HG02973 (cell line): Measurements from ENCODE around the gene ADAMTS3.

Experiments used
- ATAC-seq: cut with Tn5 transposase; IDR thresholded peaks from one replicate; pipeline ENCODE4 v1.9.1; 2021; ENCODE audit warnings: moderate library complexity; ENCODE audit not compliant: unreplicated experiment

Gene ADAMTS3

DNA sequence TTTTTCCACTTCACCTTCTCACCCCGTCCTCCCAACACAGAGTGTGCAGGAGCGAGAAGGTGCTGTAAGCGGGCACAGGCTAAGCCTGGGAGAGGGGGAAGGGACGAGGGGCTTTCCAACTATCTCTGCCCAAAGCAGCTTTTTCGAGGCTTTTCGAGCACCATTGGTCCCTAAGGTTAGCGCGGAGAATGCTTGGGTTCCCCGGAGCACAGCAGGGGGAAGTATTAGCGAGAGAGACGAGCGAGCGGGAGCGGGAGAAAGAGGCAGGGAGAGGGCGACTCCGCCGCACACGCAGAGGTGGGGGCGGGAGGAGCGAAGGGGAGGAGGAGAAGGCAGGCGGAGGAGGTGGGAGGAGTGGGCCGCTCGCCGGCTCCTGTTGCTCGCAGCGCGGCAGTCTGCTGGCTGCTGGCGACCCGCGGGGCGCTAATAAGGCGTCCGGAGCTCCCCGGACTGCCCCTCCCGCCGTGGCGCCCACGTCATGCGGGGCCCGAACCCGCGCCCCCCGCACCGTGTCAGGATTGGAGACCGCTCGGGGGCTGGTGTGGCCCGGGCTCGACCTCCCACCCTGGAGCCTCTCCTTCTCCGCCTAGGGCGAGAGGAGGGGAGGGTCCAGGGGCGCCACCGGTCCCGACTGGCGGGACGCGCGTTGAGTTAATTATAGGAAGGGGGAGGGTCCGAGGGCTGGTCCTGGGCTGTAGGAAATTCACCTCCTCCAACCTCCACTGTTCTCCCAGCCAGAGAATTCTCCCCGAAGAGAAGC lies at the start of gene ADAMTS3:
TSS of gene ADAMTS3 (minus strand) at position 263 of the 760 bp plus-strand sequence. CDS start 459 bp downstream, outside the sequence.
- no peak for ATAC-seq

DNA sequence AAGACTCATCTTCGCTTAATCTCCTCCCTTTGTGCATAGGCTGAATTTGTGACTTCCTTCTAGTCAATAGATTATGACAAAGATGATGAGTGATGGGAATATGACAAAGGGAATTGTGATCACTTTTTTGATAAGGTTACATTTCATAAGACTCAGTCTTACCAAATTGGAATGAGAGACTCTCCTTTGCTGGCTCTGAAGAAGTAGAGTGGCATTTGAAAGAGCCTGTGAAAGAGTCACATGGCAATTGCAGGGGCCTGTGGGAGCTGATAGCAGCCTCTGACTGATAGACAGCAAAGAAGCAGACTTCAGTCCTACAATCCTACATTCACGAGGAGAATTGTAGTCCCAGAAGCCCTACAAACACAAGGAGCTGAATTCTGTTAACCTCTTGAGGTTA lies 44.9 kb upstream of the ADAMTS3 start:
- no peak for ATAC-seq

DNA sequence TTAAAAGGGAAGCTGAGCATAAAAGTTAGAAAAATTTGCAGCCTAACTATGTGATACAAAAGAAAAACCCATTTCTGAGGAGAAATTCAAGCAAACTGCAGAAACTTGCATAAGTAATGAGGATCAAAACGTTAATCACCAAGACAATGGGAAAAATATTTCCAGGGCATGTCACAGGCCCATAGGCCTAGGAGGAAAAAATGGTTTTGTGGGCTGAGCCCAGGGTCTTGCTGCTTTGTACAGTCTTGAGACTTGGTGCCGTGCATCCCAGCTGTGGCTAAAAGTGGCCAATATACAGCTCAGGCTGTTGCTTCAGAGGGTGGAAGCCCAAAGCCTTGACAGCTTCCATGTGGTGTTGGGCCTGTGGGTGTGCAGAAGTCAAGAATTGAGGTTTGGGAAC lies 37.7 kb upstream of the ADAMTS3 start:
- no peak for ATAC-seq

DNA sequence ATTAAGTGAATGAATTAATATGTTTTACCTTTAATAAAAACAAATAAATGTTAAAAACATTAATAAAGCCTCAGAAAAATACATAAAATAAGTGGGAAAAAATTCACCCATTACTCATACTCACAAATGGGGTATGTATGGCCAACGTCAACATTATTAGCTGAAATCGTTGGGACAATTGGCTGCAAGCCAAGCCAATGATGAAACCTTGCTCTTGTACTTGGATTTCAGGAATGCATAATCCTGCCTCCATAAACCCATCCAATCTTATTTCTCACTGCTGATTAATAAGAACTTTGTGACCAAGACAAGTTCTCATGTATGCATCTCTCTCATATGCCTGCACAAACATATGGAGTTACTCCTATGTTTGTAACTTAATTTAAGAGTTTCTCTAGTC lies 35.3 kb upstream of the ADAMTS3 start:
- no peak for ATAC-seq

DNA sequence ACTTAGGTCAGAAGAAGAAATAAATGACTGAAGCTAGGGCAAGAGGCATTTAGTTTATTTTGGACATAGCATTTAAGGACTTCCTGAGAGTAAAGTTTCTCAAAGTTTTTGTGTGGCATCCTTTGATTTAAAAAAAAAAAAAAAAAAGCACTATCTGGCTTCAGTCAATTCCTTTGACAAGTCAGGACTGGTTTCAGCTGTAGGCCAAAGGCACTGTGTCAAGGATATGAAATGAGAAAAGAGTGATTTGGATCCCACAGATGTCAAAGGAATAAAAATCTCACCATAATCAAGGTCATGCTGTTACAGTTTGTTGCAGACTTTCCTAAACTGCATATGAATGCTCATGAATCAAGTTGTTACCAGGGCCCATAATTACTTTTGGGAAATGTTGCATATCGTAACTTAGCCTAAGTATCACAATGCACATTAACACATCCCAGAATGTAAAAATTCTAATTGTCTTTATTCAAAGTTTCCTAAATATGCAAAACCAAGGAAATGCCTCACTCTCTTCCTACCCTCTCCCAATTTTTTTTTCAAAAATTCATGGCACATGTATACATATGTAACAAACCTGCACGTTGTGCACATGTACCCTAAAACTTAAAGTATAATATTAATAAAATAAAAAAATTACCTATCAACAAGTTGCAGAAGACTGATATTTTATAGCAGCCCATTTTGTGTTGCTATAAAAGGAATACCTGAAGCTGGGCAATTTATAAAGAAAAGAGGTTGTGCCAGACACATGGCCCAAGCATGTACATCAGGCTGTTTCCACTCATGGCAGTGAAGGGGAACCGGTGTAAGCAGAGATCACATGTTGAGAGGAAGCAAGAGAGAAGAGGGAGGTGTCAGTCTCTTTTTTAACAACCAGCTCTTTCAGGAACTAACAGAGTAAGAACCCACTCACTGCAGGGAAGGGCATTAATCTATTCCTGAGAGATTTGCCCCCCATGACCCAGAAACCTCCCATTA lies 33.7 kb upstream of the ADAMTS3 start:
- no peak for ATAC-seq

DNA sequence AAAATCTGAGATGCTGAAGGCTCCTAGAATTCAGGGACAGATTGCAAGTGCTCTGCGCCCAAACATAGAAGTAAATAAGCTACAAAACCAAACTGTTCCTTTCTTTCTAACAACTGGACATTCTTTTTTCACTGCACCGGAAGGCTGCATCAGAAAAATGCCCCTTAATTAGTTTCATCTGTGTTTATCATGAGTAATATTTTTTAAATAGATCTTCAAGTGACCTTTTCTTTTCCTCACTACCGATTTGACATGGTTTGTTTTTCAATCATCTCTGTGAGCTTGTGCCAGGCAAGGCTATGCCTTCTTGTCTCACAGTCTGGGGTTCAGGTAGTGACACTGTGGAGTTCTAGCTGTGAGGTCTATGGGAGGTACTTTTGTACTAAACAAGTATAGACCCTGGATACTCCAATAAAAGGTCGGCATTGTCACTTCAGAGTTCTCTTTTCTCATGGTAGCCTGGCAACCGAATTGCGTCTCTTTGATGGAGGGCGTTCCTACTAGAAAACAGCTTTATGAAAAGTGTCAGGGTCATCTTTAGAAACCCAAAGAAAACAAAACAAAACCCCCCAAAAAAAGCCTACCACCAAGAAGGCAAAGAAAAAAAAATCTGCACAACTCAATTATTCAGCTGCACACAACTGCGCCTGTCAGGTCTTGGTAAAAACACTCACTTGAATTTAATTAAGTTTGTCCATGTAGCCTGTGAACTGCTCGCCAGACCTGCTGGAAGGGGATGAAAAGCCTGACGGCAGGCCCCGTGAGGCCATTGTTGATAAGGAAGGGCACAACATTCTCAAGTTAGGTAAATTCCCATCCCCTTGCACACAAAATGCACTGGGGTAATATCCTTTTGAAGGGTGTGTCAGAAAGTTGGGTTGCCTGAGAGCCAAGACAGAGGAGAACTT lies 22.8 kb upstream of the ADAMTS3 start:
- ATAC-seq: no peak

DNA sequence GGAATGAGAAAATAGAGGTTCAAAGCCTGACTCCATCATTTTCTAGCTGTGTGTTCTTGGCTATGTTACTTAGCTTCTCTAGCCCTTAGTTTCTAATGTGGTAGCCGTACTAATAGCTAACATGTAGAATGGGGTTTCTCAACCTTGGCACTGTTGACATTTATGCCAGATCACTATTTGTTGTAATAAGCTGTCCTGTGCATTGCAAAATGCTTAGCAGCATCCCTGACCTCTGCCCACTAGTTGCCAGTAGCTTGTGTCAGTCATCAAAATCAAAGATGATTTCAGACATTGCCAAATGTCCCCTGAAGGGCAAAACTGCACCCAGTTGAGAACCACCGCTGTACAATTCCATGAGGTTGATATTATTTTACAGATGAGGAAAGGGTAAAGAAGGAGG lies 18.3 kb upstream of the ADAMTS3 start:
- no peak for ATAC-seq

DNA sequence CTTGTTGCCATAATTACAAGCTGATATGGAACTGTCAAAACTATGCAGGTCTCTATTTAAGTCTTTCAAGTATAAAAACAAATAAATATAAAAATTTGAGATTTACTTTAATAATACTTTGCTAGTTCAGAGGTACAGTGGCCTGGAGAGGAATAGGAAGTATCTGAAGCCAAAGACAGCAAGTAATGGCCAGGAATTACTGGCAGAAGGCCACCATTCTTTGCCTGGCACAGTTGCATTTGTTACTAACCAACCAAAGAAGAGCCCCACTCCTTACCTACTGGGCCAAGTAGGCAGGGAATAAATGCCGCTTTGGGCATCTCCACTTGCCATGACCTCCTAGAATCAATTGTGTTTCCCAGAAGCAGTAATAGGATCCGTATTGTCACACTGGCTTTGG lies 13.8 kb upstream of the ADAMTS3 start:
- no peak for ATAC-seq

DNA sequence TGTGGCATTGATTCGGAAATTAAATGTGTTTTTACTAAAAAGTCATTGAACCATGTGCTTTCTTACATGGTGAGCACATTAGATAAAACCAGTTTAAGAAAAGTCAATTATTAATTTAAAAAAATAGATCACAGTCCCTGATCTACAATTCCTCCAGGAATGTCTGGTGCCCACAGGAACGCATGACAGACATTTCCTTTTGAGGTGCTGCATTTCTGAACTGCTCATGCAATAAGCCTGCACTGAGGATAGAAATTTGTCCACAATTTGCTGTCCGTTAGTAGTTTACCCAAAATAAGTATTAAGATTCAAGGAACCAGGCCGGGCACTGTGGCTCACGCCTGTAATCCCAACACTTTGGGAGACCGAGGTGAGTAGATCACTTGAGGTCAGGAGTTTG lies 8.2 kb upstream of the ADAMTS3 start:
- no peak for ATAC-seq

DNA sequence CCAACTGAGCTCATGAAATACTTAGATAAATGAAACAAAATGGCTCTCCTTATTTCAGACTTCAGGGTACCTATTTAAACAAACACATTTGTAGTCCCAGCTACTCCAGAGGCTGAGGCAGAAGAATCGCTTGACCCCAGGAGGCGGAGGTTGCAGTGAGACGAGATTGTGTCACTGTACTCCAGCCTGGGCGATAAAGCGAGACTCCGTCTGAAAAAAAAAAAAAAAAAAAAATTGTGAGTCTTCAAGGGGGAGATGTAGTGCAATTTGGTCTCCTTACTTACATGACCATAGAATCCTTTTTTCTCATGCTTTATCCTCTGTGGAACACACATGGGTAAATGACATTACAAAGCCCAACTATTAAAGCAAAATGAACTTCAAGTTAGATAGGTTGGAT lies 2.3 kb upstream of the ADAMTS3 start:
- no peak for ATAC-seq

DNA sequence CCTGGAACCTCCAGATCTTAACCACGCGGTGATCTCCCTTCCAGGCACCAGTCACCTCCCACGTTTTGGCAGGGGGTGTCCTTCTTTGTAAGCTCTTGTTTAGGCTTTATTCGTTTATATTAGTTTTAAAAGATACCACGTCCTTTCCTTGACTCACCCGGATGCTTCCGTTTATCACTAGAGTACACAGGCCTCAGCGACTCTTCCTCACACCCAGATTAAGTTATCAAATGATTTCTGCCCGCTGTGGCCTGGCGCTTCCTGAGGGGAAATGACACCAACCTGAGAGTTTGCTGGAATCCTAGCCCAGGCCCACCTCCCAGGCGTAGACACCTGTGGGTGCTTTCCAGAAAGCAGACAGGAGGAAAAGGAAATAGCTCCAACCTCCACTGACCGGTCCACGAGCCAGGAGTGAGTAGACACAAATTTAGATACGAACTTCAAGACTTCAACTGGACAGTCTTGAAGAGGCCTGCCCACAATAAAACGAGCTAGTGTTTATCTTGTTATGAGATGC lies 756 bp upstream of the ADAMTS3 start:
- no peak for ATAC-seq

DNA sequence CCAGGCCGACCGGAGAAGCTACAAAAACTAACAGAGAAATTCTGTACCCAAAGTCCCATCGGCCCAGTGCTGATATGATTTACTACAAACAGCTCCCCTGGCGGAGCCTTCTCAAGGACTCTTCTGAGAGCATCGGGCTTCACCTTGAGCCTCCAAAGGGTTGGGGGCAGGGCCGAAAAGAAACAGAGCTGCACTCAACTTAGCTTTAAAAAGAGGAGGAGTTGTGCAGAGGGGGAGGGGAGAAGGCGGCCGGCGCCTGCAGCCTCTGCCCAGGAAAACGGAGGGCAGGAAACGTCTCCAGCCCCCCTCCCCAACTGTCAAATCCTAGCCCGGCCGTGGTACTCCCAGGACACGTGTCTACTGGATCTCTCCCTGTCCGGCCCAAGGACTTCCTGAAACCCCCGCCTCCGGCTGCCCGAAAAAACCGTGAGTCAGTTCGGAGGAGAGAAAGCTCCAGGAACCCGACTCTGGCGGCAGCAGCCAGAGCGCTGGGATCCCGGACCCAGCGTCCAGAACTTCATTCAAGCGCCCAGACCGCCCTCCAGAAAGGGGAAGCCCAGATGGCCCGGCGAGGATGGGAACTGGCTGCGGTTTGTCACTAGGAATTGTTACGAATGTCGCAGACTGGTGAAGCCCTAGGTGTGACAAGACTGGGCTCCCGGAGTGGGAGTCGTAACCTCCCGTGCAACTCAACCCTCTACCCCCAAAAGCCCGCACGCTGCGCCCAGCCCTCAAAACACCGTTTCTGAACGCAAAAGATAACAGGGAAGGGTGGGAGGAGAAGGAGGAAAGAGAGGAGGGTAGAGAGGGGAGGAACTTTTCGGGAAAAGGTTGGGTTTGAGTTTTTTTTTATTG lies 973 bp downstream of the ADAMTS3 start:
- no peak for ATAC-seq

DNA sequence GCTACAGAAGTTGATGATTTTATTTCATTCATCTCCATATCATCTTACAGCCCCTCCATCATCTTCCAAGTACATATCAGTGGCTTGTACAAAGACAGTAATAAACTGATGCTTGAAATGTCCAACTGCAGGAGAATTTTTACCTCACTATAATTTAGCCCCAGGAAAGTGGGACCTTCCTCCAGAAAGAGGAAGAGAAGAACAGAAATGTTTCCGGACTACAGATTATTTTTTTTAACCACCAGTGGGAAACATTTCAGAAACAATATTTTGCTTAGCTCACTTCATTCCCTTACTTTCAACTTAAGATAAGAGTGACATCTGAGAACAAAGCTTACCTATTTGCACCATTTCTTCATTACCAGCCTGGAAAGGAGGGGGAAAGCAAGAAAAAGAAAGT lies 2.0 kb downstream of the ADAMTS3 start:
- ATAC-seq: no peak

DNA sequence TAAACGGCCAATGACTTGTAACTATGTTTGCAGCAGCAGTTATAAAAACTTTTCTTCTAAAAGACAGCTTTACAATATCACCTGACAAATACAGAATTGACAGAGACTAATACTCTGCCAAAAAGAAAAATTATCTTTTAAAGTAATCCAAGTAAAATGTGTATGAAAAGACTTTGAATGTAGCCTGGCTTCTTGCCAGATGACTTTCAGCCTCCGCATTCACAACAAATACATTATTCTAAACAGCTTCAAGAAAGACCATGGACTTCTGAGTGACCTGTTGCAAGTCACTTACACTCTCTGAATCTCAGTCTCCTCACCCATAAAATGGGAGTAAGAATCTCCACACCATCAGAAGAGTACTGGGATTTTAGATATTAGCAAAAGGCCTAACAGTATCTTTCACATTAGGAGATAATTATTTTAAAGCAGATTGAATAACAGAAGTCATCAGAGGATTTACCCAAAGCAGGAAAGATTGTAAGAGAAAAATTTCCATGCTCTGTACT lies 2.5 kb downstream of the ADAMTS3 start:
- no peak for ATAC-seq

DNA sequence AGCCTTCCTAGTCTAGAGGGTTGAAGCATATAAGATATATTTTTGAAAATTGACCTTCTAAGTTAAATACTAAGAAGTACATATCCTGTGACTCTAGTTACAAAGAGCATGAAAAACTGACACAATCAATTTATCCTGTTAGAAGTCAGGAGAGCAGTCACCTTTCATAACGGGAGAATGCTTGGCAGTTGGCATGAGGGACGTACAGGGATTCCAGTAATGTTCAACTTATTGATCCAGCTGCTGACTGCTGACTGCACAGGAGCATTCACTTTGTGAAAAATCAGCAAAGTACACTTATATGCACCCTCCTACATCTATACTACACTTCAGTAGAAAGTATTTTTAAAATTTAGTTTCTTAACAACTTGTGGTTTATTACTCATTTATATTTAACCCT lies 4.2 kb downstream of the ADAMTS3 start:
- ATAC-seq: no peak

DNA sequence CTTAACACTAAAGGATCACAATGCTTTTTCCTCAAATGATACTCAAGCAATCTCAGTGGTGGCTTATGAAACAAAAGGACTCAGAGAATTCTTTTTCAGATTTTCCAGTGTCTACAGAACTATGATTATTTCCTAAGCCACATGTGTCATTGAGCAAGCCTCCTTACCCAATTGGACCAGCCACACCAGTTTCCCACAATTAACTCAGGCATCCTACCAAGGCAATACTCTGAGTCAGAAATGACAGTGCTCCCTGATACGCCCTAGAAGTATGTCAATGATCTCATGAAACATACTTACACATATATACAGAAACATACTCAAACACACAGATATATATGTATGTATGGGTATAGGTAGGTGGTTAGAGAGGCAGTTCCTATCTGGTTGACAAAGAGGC lies 4.8 kb downstream of the ADAMTS3 start:
- ATAC-seq: no peak

DNA sequence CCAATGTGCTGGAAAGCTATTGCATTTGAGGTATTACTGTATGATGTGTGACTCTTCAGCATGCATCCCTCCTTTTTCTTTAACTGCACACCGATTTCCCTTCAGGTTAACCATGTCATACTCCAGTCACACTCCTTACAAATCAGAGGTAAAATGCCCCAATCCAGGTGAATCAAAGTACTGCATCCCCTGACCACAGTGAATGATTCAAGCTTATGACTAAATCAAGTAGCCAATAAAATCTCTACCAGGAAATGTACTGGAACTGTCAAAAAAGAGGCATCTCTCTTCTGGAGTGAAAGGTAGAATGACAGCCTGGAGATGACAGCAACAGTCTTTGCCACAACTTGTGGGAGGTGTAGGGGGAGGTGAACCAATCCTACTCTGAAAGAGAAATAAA lies 10.4 kb downstream of the ADAMTS3 start:
- no peak for ATAC-seq

DNA sequence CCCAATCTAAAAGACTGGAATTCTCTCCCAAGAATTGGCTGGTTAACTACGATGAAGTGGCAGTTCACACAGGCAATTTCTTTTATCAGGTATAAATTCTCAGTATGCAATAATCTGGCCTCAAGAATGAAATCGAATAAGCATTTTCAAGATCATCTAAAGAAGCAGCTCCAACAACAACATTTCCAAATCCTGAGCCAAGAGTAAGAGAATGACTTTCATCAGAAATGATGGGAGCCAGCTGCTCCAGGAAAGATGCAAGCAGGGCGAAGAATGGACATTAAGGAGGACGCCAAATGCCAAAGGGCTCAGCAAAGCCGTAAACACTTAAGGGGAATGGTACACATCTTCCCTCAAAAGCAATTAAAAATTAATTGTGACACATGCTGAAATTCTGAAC lies 12.0 kb downstream of the ADAMTS3 start:
- ATAC-seq: no peak

DNA sequence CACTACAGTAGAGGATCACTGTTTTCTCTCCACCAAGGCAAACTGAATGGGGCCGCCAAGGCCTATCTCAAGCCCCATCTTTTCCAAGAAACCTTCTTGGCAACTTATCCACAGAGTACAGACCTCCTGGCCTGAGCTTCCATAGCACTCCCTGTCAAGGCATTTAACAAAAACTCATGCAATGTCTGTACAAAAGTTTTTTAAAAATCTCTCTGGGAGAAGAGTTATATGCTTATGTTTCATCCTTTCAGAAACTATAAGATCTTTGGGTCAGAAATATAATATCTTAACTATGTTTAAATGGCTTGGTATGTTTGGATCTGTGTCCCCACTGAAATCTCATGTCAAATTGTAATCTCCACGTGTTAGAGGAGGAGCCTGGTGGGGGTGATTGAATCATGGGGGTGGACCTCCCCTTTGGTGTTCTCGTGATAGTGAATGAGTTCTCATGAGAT lies 13.6 kb downstream of the ADAMTS3 start:
- ATAC-seq: no peak
